Hypothalamus (tissue), 51 donors: ENCODE results near the gene RPTOR.
"Not testable (repeated sequence)": the region's sequence is repeated elsewhere in the genome, so short reads cannot be mapped to it uniquely, and the experiment has no call there.

Source experiments
- DNase-seq, 51 donors: peaks; one replicate each; lab custom pipeline; 2025; lab: John Stamatoyannopoulos, UW

RPTOR gene

DNA sequence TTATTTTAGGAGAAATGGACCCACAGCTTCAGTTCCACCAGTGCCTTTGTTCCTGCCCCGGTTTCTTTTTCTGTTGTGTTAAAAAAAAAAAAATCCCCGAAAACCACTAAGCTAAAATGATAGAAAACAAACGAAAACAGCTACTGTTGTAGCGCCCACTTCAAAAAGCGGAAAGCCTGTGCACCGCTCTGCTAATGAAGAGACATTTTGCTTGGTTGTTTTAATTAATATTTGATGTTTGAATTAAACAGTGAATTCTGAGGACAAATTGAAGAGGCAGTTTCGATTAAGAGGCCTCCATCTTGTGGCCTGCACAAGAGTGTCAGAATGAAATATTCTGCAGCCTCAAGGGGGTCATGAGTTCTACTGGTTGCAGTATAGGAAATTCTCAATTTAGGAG, 186.7 kb downstream of the RPTOR start:
- DNase-seq: no peak

DNA sequence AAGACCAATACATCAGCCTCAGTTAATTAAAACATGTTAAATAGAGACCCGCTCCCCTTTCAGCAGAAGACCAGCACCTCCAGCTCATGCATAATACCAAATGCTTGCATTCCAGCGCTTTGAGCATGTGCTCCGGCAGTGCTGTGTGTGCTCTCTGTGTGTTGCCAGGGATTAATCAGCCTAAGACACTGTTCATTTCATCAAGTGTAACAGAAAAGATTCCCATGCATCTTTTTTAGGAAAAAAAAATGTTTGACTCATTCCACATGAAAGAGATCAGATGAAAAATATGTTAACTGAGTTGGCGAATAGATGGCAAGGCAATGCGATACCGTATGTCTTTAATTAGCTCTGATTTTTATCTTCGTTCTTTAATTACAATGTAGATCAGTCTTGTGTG, 187.6 kb downstream of the RPTOR start:
- peak in 2 of 51 donors; percentile 16 to 28 for DNase-seq

DNA sequence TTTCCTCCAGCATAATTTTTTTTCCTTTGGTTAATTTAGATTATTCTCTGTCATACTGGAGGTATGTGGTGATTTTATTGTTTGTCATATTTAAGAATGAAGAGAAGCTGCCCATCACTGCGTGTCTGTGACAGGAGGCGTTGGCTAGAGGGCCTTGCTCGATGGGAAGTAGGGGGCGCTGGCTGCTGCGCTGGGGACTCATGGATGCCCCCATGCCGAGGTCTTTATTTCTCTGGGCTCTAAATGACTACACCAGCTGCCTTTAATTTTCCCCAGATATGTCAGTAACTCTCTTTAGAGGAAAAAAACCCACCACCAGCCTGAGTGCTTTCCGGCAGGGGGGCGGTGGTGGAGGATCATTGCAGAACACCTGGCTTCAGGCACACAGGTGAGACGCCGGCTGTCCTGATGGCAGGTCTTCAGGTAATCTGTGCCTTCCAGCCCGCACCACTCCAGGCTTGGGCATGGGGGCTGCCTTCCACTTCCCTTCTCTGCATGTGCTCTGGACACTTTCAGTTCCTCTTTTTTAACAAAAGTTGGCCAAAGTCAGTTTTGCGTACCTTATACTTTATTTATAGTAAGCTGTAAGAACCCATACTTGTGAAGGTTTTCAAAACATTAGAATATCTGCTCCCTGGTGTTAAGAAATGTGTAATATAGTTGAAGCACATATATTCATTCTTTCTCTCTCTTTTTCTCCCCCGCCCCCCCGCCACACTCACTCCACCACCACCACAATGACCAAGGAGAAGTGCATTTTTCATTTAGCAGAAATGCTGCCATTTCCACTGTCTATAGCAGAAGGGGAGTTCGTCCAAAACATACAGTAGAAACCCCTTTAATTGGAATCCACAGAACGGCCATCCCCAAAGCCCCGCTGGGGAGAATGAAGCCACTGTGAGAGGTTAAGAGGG, 192.7 kb downstream of the RPTOR start:
- DNase-seq: no peak

- no peak for DNase-seq
These were observed 193.6 kb downstream of the RPTOR start for GRCh38 chr17:80738020-80738808.

DNA sequence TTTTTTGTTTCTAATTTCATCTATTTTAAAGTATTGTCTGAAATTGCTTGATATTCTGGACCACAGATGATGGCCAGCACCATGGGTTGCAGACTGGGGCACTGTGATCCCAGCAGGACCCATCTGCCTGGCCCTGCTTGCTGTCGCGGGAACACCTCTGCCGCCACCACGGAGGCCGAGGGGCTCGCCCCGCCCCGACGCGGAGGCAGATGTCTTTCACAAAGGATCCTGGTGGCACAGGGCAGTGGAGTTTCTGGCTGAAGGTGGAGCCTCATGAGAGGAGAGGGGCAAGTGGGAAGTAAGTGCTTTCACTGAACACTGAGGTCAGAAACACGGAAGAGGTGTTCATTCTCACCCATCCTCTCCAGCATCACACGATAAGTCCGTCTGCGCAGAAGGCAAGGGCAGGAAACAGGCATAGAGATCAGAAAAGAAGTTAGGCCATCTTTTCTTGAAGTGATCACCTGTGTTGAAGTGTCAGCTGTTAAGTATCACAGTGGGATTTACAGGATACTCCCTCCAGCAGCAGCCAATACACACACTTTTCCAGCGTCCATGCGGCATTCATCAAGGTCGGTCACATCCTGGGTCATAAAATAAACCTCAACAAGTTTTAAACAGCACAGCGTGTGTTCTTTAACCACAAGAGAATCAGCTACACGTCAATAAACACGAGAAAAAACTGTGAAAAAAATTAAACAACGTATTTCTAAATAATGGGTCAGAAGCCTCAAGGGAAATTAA, 194.5 kb downstream of the RPTOR start:
- no peak for DNase-seq

DNA sequence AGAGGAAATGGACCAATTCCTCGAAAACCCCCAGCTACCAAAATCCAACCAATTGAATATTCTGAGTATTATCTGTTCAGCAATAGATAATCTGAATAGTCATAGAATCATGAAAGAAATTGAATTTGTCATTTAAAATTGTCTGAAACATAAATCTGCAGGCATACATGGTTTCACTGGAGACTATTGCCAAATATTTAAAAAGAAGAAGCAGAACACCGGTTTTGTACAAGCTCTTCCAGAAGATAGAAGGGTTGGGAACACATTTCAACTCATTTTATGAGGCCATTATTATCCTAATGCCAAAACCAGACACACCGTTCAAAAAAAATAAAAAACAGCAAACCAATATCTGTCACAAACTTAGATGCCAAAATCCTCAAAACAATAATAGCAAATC, 195.5 kb downstream of the RPTOR start:
- no peak for DNase-seq

- DNase-seq: no peak
These were observed 197.5 kb downstream of the RPTOR start for GRCh38 chr17:80742091-80742490.

DNA sequence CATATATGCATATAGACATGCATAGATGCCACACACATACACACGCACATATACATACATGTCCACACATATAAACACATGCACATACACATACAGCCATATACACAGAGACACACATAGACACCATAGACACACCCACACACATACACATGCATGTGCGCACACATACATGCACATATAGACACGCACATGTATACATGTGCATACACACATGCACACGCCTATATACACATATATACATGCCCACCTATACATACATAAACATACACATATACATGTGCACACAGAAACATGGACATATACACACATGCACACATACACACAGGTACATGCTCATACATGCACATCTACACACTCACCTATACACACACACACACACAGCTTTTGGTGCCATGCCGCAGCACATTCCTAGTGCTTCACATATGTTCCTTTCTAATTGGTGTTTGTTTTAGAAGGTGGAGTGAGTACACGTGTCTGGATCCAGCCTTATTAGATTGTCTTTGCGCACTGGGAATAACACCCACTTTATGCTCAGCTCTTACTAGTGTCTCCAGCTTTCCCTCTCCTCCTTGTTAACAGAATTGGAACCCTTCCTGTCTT, 198.0 kb downstream of the RPTOR start:
- DNase-seq: no peak

DNA sequence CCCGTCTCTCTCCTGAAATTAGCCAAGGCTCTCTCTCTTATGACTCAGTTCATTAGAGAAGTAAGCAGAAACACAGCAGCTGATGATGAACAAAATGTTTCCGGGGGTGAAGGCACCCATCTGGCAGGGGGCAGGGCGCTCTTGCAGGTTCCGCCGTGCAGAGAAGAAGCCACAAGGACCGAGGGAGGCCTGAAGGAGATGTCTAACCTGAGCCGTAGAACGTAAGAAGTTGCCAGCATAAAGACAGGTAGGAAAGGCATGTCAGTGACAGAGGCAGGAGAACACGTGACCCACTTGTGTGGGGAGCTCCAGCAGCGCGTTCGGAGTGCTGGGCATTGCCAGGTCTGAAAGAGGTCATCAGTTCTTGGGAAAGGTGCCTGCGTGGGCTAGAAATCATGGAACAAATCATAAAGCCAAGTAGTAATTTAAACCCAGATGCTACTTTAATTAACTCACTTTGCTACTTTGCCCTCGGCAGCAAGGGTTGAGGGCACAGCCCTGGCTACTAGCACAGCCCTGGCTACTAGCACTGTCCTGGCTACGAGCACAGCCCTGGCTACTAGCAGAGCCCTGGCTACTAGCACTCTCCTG, 198.6 kb downstream of the RPTOR start:
- DNase-seq: peak in 2 of 51 donors; percentile 45 to 67

DNA sequence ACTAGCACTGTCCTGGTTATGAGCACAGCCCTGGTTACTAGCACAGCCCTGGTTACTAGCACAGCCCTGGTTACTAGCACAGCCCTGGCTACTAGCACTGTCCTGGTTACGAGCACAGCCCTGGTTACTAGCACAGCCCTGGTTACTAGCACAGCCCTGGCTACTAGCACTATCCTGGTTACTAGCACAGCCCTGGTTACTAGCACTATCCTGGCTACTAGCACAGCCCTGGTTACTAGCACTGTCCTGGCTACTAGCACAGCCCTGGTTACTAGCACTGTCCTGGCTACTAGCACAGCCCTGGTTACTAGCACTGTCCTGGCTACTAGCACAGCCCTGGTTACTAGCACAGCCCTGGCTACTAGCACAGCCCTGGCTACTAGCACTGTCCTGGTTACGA, 199.3 kb downstream of the RPTOR start:
- DNase-seq: not testable (repeated sequence)

DNA sequence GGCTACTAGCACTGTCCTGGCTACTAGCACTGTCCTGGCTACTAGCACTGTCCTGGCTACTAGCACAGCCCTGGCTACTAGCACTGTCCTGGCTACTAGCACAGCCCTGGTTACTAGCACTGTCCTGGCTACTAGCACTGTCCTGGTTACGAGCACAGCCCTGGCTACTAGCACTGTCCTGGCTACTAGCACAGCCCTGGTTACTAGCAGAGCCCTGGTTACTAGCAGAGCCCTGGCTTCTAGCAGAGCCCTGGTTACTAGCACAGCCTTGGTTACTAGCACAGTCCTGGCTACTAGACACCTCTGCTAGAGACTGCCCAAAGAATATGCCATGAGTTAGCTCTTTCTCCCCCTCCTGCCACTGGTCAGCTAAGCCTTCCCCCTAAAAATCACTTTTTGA, 200.1 kb downstream of the RPTOR start:
- DNase-seq: not testable (repeated sequence)

DNA sequence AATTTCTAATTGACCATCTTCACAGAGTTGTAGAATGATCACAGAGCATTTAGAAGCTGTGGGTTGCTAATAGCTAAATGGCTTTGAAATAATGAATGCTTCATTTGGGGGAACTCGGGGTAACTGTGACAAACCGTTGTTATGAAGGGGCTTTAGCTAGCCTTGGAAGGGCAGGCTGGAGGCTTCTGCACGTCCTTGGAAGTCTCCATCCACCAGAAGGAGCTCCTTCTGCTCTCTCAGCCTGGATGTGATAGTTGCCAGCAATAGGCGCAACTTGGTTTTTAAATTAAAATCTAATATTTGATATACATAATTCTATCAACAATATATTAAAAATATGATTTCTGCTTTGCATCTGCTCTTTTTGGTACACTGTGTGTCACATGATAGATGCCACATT, 200.5 kb downstream of the RPTOR start:
- no peak for DNase-seq

DNA sequence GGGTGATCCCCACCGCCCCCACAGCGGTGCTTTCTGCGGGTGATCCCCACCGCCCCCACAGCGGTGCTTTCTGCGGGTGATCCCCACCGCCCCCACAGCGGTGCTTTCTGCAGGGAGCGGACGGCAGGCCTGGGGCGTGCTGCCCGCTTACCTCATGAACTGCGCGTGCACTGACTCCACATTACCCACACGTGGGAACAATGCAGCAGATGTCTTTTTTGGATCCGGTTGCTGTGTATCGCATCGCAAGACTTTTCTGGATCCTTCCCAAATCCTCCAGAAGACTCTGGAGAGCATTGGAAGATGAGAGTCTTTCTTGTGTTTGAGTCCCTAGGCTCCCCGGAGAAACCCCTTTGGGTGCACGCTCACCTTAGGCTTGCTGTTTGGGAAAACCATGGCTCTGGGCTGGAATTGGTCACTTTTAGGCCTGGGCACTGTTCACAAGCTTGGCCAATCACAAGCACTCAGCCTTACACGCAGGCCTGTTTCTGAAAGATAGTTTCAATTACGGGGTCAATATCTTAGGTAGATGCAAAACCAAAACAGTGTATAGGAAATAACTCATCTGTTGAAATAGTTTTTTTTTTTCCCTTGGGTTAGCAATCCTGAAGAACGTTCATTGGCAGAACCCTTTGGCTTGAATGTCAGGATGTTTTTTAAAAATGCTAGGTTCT, 201.8 kb downstream of the RPTOR start:
- no peak for DNase-seq

DNA sequence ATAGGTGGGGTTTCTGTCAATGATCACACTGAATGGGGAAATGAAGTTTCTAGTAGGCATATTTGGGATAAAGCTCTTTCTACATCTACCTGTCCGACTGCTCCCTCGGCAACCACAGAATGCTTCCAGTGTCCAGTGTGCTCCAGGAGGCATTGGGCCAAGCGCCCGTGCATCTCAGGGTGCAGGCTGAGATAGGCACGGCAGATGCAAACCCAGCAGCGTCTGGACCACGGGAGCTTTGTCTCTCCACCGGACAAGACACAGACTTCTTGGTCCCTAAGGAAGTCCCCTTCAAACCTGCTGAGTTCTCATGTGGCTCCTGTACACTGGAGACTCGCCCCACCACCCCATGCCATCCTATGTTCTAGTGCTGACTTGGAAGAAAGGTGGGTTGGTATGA, 202.8 kb downstream of the RPTOR start:
- DNase-seq: no peak

DNA sequence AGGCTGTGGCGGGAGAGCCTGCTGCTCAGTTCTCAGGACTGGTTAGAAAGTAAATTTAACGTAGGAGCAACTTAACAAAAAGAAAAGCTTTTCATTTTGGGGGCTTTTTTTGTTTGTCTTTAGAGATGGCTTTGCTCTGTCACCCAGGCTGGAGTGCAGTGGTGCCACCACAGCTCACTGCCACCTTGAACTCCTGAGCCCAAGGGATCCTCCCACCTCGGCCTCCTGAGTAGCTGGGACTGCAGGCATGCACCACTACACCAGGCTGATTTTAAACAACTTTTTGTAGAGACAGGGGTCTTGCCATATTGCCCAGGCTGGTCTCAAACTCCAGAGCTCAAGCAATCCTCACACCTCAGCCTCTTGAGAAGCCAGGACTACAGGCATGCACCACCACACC, 205.0 kb downstream of the RPTOR start:
- no peak for DNase-seq

DNA sequence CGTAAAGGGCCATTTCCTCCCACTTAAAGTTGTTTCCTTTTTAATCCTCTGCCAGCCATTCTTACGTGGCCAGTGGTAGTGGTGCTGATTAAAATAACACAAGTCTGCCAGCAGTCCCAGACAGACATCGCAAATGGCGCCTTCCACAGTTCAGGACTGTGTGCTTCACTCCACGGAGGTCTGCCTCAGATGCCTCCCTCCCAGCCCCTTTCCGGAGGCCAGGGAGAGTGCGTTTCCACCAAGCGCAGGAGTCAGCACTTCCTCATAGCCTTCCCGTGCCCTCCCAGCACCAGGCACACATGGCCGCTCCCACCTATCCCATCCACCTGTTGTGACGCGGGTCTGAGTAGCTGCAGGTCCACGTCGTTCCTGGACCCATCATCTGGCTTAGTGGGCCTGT, 205.6 kb downstream of the RPTOR start:
- DNase-seq: no peak

- DNase-seq: peak in 27 of 51 donors; percentile 13 to 75 (median 38)
These were observed 206.7 kb downstream of the RPTOR start for GRCh38 chr17:80751070-80751945.

DNA sequence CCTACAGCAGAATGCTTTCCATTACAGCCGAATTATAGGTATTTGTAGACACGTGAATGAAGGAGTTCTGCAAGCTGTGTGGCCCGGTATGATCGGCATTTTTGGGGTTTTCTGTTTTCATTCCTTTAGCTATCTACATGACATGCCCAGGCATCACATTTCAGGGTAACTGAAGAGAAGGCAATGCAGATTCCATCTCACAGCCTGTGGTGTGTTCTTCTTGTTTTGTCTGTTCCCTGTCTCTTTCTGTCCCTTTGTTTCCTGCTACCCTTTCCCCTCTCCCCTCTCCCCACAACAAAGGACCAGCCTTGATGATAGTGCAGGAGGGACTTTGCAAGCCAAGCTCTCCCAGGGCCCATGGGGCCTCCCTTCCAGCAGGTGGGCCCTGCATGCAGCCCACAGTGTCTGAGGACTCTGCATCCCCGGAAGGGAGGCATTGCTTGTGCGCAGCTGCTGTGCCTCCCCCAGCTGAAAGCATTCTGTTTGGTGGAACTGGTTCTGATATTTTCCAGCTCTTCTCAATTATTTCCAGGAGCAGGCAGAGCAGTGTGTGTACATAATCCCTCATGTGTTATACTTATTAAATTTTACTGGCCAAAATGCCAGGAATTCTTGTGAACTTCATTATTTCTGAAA, 207.4 kb downstream of the RPTOR start:
- DNase-seq: peak in 2 of 51 donors; percentile 13 to 22
